Gastrocnemius medialis (tissue), 4 donors: ENCODE measurements around the gene EPB41.

Source experiments
- CTCF ChIP-seq, 5 experiments: fragments of 450-650 bp in 3 of 5; fragments of 200-600 bp in 2 of 5; sonication (generic) in 2 of 5; IDR thresholded peaks in 4 of 5; conservative IDR thresholded peaks in 1 of 5; 1 replicate in 4 of 5; 2 replicates in 1 of 5; pipeline ENCODE4 v1.5.1; 2016 to 2019; ENCODE audit warnings: antibody characterized with exemption in 5 of 5, mild to moderate bottlenecking in 3 of 5, moderate library complexity in 3 of 5
- POLR2A ChIP-seq, 2 donors: fragments of 450-650 bp; IDR thresholded peaks; one replicate each; pipeline ENCODE4 v1.6.1; 2017; ENCODE audit warnings: antibody characterized with exemption in 2 of 2, mild to moderate bottlenecking in 2 of 2, moderate library complexity in 2 of 2

GRCh38 chr1:28864695-28865094 lies 49.7 kb upstream of the EPB41 start:
- TF ChIP-seq CTCF (IDR thresholded peaks at IDR 0.05 in 4 of 5, conservative IDR thresholded peaks at IDR 0.05 in 1 of 5) (no peak), POLR2A (IDR thresholded peaks at IDR 0.05) (no peak)
